ENCODE data around the gene C11orf68.

Gene C11orf68

GRCh38 chr11:65916391-65916790, 2.5 kb downstream of the C11orf68 start:
- no peak for TF ChIP-seq CTCF (IDR thresholded peaks at IDR 0.05; ENCODE audit: insufficient read depth, low read depth, low read length, missing control alignments)
- DNase-seq (ENCODE audit: low read depth): no peak
- no peak overlapping the region for H3K4me3 ChIP-seq (ENCODE audit: low read depth, low read length)

- DNase-seq (ENCODE audit: low read depth): no peak
- no peak for TF ChIP-seq CTCF (IDR thresholded peaks at IDR 0.05; ENCODE audit: insufficient read depth, low read depth, low read length, missing control alignments)
- H3K4me3 ChIP-seq (ENCODE audit: low read depth, low read length): no peak overlapping the region
Measured at GRCh38 chr11:65915821-65916251, 3.0 kb downstream of the C11orf68 start.

- H3K4me3 ChIP-seq (ENCODE audit: low read depth, low read length): no peak overlapping the region
- no peak for TF ChIP-seq CTCF (IDR thresholded peaks at IDR 0.05; ENCODE audit: insufficient read depth, low read depth, low read length, missing control alignments)
- no peak for DNase-seq (ENCODE audit: low read depth)
Measured at GRCh38 chr11:65915101-65915820, 3.6 kb downstream of the C11orf68 start.

GRCh38 chr11:65912845-65913244, 6.0 kb downstream of the C11orf68 start:
- no peak for TF ChIP-seq CTCF (IDR thresholded peaks at IDR 0.05; ENCODE audit: insufficient read depth, low read depth, low read length, missing control alignments)
- DNase-seq (ENCODE audit: low read depth): peak; percentile 59
- H3K4me3 ChIP-seq (ENCODE audit: low read depth, low read length): no peak overlapping the region

- TF ChIP-seq CTCF (IDR thresholded peaks at IDR 0.05; ENCODE audit: insufficient read depth, low read depth, low read length, missing control alignments): no peak
- no peak for DNase-seq (ENCODE audit: low read depth)
- H3K4me3 ChIP-seq (ENCODE audit: low read depth, low read length): no peak overlapping the region
Measured at GRCh38 chr11:65911682-65912568, 6.9 kb downstream of the C11orf68 start.

GRCh38 chr11:65907878-65908277, 11.0 kb downstream of the C11orf68 start:
- no peak for TF ChIP-seq CTCF (IDR thresholded peaks at IDR 0.05; ENCODE audit: insufficient read depth, low read depth, low read length, missing control alignments)
- no peak overlapping the region for H3K4me3 ChIP-seq (ENCODE audit: low read depth, low read length)
- DNase-seq (ENCODE audit: low read depth): no peak
